Islet precursor cell (in vitro differentiated cells): Measurements from ENCODE around the gene DIAPH2.

Source experiments
- DNase-seq: peaks from one replicate; pipeline ENCODE4 v3.0.0-alpha.2; 2018

The DIAPH2 gene

GRCh38 chrX:97210501-97210900 lies 525.9 kb downstream of the DIAPH2 start:
- no peak for DNase-seq

GRCh38 chrX:97211070-97211469 lies 526.4 kb downstream of the DIAPH2 start:
- DNase-seq: no peak

GRCh38 chrX:97215186-97215585 lies 530.5 kb downstream of the DIAPH2 start:
- DNase-seq: no peak

- no peak for DNase-seq
Observed at GRCh38 chrX:97224148-97224547, 539.5 kb downstream of the DIAPH2 start.

GRCh38 chrX:97229318-97229717 lies 544.7 kb downstream of the DIAPH2 start:
- DNase-seq: no peak

GRCh38 chrX:97230948-97231347 lies 546.3 kb downstream of the DIAPH2 start:
- no peak for DNase-seq

- no peak for DNase-seq
Observed at GRCh38 chrX:97234471-97235081, 549.9 kb downstream of the DIAPH2 start.

GRCh38 chrX:97238632-97239031 lies 554.0 kb downstream of the DIAPH2 start:
- no peak for DNase-seq

- no peak for DNase-seq
Observed at GRCh38 chrX:97252111-97252510, 567.5 kb downstream of the DIAPH2 start.

- DNase-seq: no peak
Observed at GRCh38 chrX:97260679-97261078, 576.0 kb downstream of the DIAPH2 start.

- DNase-seq: no peak
Observed at GRCh38 chrX:97266406-97267121, 581.9 kb downstream of the DIAPH2 start.

GRCh38 chrX:97267396-97268181 lies 582.9 kb downstream of the DIAPH2 start:
- DNase-seq: no peak

GRCh38 chrX:97268182-97268680 lies 583.6 kb downstream of the DIAPH2 start:
- DNase-seq: no peak

GRCh38 chrX:97284531-97284930 lies 599.9 kb downstream of the DIAPH2 start:
- DNase-seq: no peak

- DNase-seq: no peak
Observed at GRCh38 chrX:97290199-97290598, 605.6 kb downstream of the DIAPH2 start.

GRCh38 chrX:97294041-97294440 lies 609.4 kb downstream of the DIAPH2 start:
- no peak for DNase-seq

- no peak for DNase-seq
Observed at GRCh38 chrX:97295954-97296353, 611.3 kb downstream of the DIAPH2 start.

GRCh38 chrX:97306771-97307470 lies 622.3 kb downstream of the DIAPH2 start:
- no peak for DNase-seq

- no peak for DNase-seq
Observed at GRCh38 chrX:97308171-97308570, 623.5 kb downstream of the DIAPH2 start.

- no peak for DNase-seq
Observed at GRCh38 chrX:97309487-97310116, 625.0 kb downstream of the DIAPH2 start.

- peak; percentile 91 for DNase-seq
Observed at GRCh38 chrX:97310373-97310772, 625.7 kb downstream of the DIAPH2 start.

- peak; percentile 68 for DNase-seq
Observed at GRCh38 chrX:97311066-97311778, 626.6 kb downstream of the DIAPH2 start.
